Activated CD8-positive, alpha-beta memory T cell treated with anti-CD3 and anti-CD28 coated beads, Interleukin-2, amount 50 U/mL, for 4 hours (primary cell): Measurements from ENCODE around the gene FAR2.
"Not testable (repeated sequence)": the region's sequence is repeated elsewhere in the genome, so short reads cannot be mapped to it uniquely, and the experiment has no call there.

Source experiments
- DNase-seq: peaks from one replicate; pipeline ENCODE4 v3.0.0-alpha.2; 2020

FAR2 gene

GRCh38 chr12:29155079-29155478 lies 6.0 kb downstream of the FAR2 start:
- DNase-seq, result no peak

- DNase-seq, result no peak
Observed at GRCh38 chr12:29157486-29157946, 8.4 kb downstream of the FAR2 start.

- no peak for DNase-seq
Observed at GRCh38 chr12:29158115-29158763, 9.2 kb downstream of the FAR2 start.

- no peak for DNase-seq
Observed at GRCh38 chr12:29159661-29160060, 10.6 kb downstream of the FAR2 start.

GRCh38 chr12:29160230-29160629 lies 11.2 kb downstream of the FAR2 start:
- DNase-seq, result no peak

- DNase-seq, result no peak
Observed at GRCh38 chr12:29163146-29163545, 14.1 kb downstream of the FAR2 start.

- no peak for DNase-seq
Observed at GRCh38 chr12:29164477-29165393, 15.7 kb downstream of the FAR2 start.

- no peak for DNase-seq
Observed at GRCh38 chr12:29167445-29167844, 18.4 kb downstream of the FAR2 start.

- no peak for DNase-seq
Observed at GRCh38 chr12:29167988-29168387, 18.9 kb downstream of the FAR2 start.

GRCh38 chr12:29169978-29170377 lies 20.9 kb downstream of the FAR2 start:
- not testable (repeated sequence) for DNase-seq

GRCh38 chr12:29170478-29171084 lies 21.5 kb downstream of the FAR2 start:
- DNase-seq, result not testable (repeated sequence)

GRCh38 chr12:29171421-29172258 lies 22.6 kb downstream of the FAR2 start:
- DNase-seq, result no peak

- no peak for DNase-seq
Observed at GRCh38 chr12:29176941-29177340, 27.9 kb downstream of the FAR2 start.

- not testable (repeated sequence) for DNase-seq
Observed at GRCh38 chr12:29182247-29182646, 33.2 kb downstream of the FAR2 start.

- no peak for DNase-seq
Observed at GRCh38 chr12:29187756-29188155, 38.7 kb downstream of the FAR2 start.

- DNase-seq, result no peak
Observed at GRCh38 chr12:29191267-29191850, 42.3 kb downstream of the FAR2 start.

- no peak for DNase-seq
Observed at GRCh38 chr12:29198901-29199300, 49.8 kb downstream of the FAR2 start.

GRCh38 chr12:29200586-29200985 lies 51.5 kb downstream of the FAR2 start:
- DNase-seq, result no peak

- DNase-seq, result no peak
Observed at GRCh38 chr12:29201296-29201695, 52.2 kb downstream of the FAR2 start.

GRCh38 chr12:29201746-29202145 lies 52.7 kb downstream of the FAR2 start:
- no peak for DNase-seq

- no peak for DNase-seq
Observed at GRCh38 chr12:29204521-29204920, 55.4 kb downstream of the FAR2 start.

GRCh38 chr12:29207120-29207519 lies 58.0 kb downstream of the FAR2 start:
- no peak for DNase-seq
